NB4 (cell line): ENCODE results near the gene PPIL6.

Source experiments
- DNase-seq: peaks from one replicate; pipeline ENCODE4 v3.0.0; 2010; ENCODE audit warnings: low read depth
- H3K4me3 ChIP-seq: one replicate; pipeline ENCODE4 v1.5.1; 2011; ENCODE audit warnings: mild to moderate bottlenecking, low read depth, low read length, moderate library complexity
- CTCF ChIP-seq: IDR thresholded peaks from one replicate; pipeline ENCODE4 v1.5.1; 2012; ENCODE audit warnings: low read depth, low read length
- MAX ChIP-seq: IDR thresholded peaks from 2 replicates; pipeline ENCODE4 v1.6.1; 2011; ENCODE audit warnings: low read depth, low read length
- MYC ChIP-seq: IDR thresholded peaks from 2 replicates; pipeline ENCODE4 v1.6.1; 2011; ENCODE audit warnings: low read depth, low read length
- POLR2A ChIP-seq: IDR thresholded peaks from 2 replicates; pipeline ENCODE4 v1.6.1; 2011; ENCODE audit warnings: mild to moderate bottlenecking; ENCODE audit not compliant: insufficient read length; ENCODE audit errors: extremely low read depth

Gene PPIL6

GRCh38 chr6:109483735-109484057 lies 43.3 kb upstream of the PPIL6 start:
- peak overlapping the region; percentile 54 for H3K4me3 ChIP-seq
- no peak for DNase-seq
- TF ChIP-seq MYC (no peak), MAX (no peak), POLR2A (no peak), CTCF (no peak)

GRCh38 chr6:109482905-109483734 lies 42.7 kb upstream of the PPIL6 start, which contains the start of gene ZBTB24:
ZBTB24 (minus strand) TSS chr6:109483219; CDS start chr6:109482026, 1,193 bp downstream.
- peak within 1 kb of the TSS; percentile 94 for H3K4me3 ChIP-seq
- TF ChIP-seq MYC = peak; percentile 88
- no peak for TF ChIP-seq CTCF
- TF ChIP-seq POLR2A = peak; percentile 45
- TF ChIP-seq MAX = peak; percentile 97
- peak; percentile 95 for DNase-seq

- H3K4me3 ChIP-seq = peak overlapping the region; percentile 94
- TF ChIP-seq MYC (no peak), CTCF (no peak), POLR2A (no peak), MAX (no peak)
- no peak for DNase-seq
Measured at GRCh38 chr6:109480993-109481480, 40.6 kb upstream of the PPIL6 start.

GRCh38 chr6:109478841-109479624 lies 38.6 kb upstream of the PPIL6 start:
- no peak for DNase-seq
- TF ChIP-seq CTCF = no peak
- no peak for TF ChIP-seq POLR2A
- TF ChIP-seq MYC = no peak
- no peak for TF ChIP-seq MAX
- H3K4me3 ChIP-seq = peak overlapping the region; percentile 60

- TF ChIP-seq CTCF (no peak), MAX (no peak), POLR2A (no peak), MYC (no peak)
- peak overlapping the region; percentile 60 for H3K4me3 ChIP-seq
- no peak for DNase-seq
Measured at GRCh38 chr6:109478222-109478805, 37.9 kb upstream of the PPIL6 start.
